ENCODE data around the gene TMEM163.

Gene TMEM163

GRCh38 chr2:134407154-134407890 lies 311.5 kb downstream of the TMEM163 start:
- no peak for DNase-seq (ENCODE audit: low read depth in 1 of 2, low spot score in 1 of 2)
- TF ChIP-seq JUND (IDR thresholded peaks at IDR 0.05; ENCODE audit: low read depth): no peak
- in situ Hi-C loops (cut with HindIII; ENCODE audit: low pct_unique_long_range_greater_than_20kb, low sequenced_read_pairs): no loop called here

- no peak for TF ChIP-seq JUND (IDR thresholded peaks at IDR 0.05; ENCODE audit: low read depth)
- DNase-seq (ENCODE audit: low read depth in 1 of 2, low spot score in 1 of 2): no peak
- in situ Hi-C loops (cut with HindIII; ENCODE audit: low pct_unique_long_range_greater_than_20kb, low sequenced_read_pairs): no loop called here
These were observed 312.1 kb downstream of the TMEM163 start for GRCh38 chr2:134406736-134407135.

- in situ Hi-C loops (cut with HindIII; ENCODE audit: low pct_unique_long_range_greater_than_20kb, low sequenced_read_pairs): no loop called here
- no peak for DNase-seq (ENCODE audit: low read depth in 1 of 2, low spot score in 1 of 2)
These were observed 312.5 kb downstream of the TMEM163 start for GRCh38 chr2:134406311-134406710.

More at GRCh38 chr2:134406311-134406710, 312.5 kb downstream of the TMEM163 start:
- no peak for TF ChIP-seq JUND (IDR thresholded peaks at IDR 0.05; ENCODE audit: low read depth)

All from T47D (cell line).